Measurements from ENCODE around the gene PKD2L2. TPM values are rescaled to one million over a fixed set of nuclear protein-coding genes. Genes with fewer than 3 reads are reported as not detected.
"Not testable (repeated sequence)": the region's sequence is repeated elsewhere in the genome, so short reads cannot be mapped to it uniquely, and the experiment has no call there.

The PKD2L2 gene
- total RNA-seq, 2 experiments from 2014 or later = not detected

- ChIA-PET CTCF (interaction anchor here (0.9 kb wide), 1 partner anchor 18 kb away, joined by 3 read pairs; no protein-coding TSS in a partner anchor), POLR2A (no interaction called here)
- no peak overlapping the region for H3K4me3 Mint-ChIP-seq
- no peak overlapping the region for H3K27ac Mint-ChIP-seq
- ATAC-seq = no peak
- no peaks in the 10 kb centered on the region for H3K27me3 Mint-ChIP-seq
- no peaks in the 10 kb centered on the region for H3K4me1 Mint-ChIP-seq (ENCODE audit: low read depth)
- no peaks in the 10 kb centered on the region for H3K9me3 Mint-ChIP-seq
- DNase-seq = no peak
- intact Hi-C loops (cut with micrococcal nuclease) = no loop called here
- H3K36me3 Mint-ChIP-seq (ENCODE audit: low read depth) = peaks cover 32% of the 10 kb centered on the region
- no peak for TF ChIP-seq CTCF (IDR thresholded peaks at IDR 0.05)
Measured at GRCh38 chr5:137960819-137961218, 71.6 kb downstream of the PKD2L2 start.

GRCh38 chr5:137970384-137970783 lies 81.1 kb downstream of the PKD2L2 start:
- POLR2A ChIA-PET; intact Hi-C loops (cut with micrococcal nuclease); DNase-seq; H3K9me3 Mint-ChIP-seq; H3K4me3 Mint-ChIP-seq; ATAC-seq; H3K27ac Mint-ChIP-seq; CTCF ChIA-PET; H3K27me3 Mint-ChIP-seq; H3K4me1 Mint-ChIP-seq (ENCODE audit: low read depth): not testable (repeated sequence)
- peaks cover 43% of the 10 kb centered on the region for H3K36me3 Mint-ChIP-seq (ENCODE audit: low read depth)

- DNase-seq (no peak), ATAC-seq (no peak)
- Mint-ChIP-seq H3K4me1 (ENCODE audit: low read depth) (no peaks in the 10 kb centered on the region), H3K27me3 (no peaks in the 10 kb centered on the region), H3K27ac (no peak overlapping the region), H3K9me3 (peaks cover 6% of the 10 kb centered on the region), H3K36me3 (ENCODE audit: low read depth) (peaks cover 53% of the 10 kb centered on the region), H3K4me3 (no peak overlapping the region)
- CTCF ChIA-PET = no interaction called here
- intact Hi-C loops (cut with micrococcal nuclease) = no loop called here
- POLR2A ChIA-PET = no interaction called here
- TF ChIP-seq CTCF (IDR thresholded peaks at IDR 0.05) = no peak
Measured at GRCh38 chr5:137975208-137975607, 86.0 kb downstream of the PKD2L2 start.

- Mint-ChIP-seq H3K27ac (no peak overlapping the region), H3K4me1 (ENCODE audit: low read depth) (peaks cover 10% of the 10 kb centered on the region), H3K27me3 (no peaks in the 10 kb centered on the region), H3K9me3 (no peaks in the 10 kb centered on the region), H3K4me3 (no peak overlapping the region), H3K36me3 (ENCODE audit: low read depth) (peaks cover 18% of the 10 kb centered on the region)
- ATAC-seq (no peak), DNase-seq (no peak)
- intact Hi-C loops (cut with micrococcal nuclease) = no loop called here
- no peak for TF ChIP-seq CTCF (IDR thresholded peaks at IDR 0.05)
- ChIA-PET CTCF (interaction anchor here (0.7 to 2.8 kb wide), 4 partner anchors 34 to 80 kb away, joined by 3 to 8 read pairs (median 4); no protein-coding TSS in a partner anchor), POLR2A (no interaction called here)
Measured at GRCh38 chr5:137989419-137989818, 100.2 kb downstream of the PKD2L2 start.

Other genes with a start within 250 kb of the PKD2L2 start
- gene KLHL3, start 153.4 kb upstream of the PKD2L2 start, total RNA-seq = 10 to 100 TPM in 1 of 2 experiments, 1 to 10 TPM in 1; 9.2 to 12.2 TPM
- gene HNRNPA0, start 135.1 kb upstream of the PKD2L2 start, total RNA-seq = 10 to 100 TPM; 32.8 to 33.1 TPM
- not detected for gene MYOT, start 21.6 kb upstream of the PKD2L2 start, total RNA-seq
- gene FAM13B, start 143.6 kb downstream of the PKD2L2 start, total RNA-seq = 10 to 100 TPM; 14.8 to 17.5 TPM
- not detected for gene WNT8A, start 194.6 kb downstream of the PKD2L2 start, total RNA-seq
- not detected for gene NME5, start 250.0 kb downstream of the PKD2L2 start, total RNA-seq

All from activated CD8-positive, alpha-beta T cell treated with anti-CD3 and anti-CD28 coated beads for 36 hours (primary cell).